ENCODE measurements around the gene TBC1D24.

- TF ChIP-seq, protein P1, sequence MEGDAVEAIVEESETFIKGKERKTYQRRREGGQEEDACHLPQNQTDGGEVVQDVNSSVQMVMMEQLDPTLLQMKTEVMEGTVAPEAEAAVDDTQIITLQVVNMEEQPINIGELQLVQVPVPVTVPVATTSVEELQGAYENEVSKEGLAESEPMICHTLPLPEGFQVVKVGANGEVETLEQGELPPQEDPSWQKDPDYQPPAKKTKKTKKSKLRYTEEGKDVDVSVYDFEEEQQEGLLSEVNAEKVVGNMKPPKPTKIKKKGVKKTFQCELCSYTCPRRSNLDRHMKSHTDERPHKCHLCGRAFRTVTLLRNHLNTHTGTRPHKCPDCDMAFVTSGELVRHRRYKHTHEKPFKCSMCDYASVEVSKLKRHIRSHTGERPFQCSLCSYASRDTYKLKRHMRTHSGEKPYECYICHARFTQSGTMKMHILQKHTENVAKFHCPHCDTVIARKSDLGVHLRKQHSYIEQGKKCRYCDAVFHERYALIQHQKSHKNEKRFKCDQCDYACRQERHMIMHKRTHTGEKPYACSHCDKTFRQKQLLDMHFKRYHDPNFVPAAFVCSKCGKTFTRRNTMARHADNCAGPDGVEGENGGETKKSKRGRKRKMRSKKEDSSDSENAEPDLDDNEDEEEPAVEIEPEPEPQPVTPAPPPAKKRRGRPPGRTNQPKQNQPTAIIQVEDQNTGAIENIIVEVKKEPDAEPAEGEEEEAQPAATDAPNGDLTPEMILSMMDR (IDR thresholded peaks at IDR 0.05; ENCODE audit: low read length) = no peak
- TF ChIP-seq EZH2 (optimal IDR thresholded peaks at IDR 0.05; ENCODE audit: low read depth, low read length) = no peak
These were observed 33.9 kb downstream of the TBC1D24 start for GRCh38 chr16:2508722-2509400.

All from MM.1S (cell line).